HUES48 (cell line): ENCODE measurements around the gene HSDL2.

Source experiments
- H3K27ac ChIP-seq: one replicate; pipeline ENCODE4 v1.7.0; 2013; ENCODE audit warnings: low read depth, low read length, inconsistent platforms
- H3K27me3 ChIP-seq: 2 replicates; pipeline ENCODE4 v1.6.1; 2013; ENCODE audit warnings: mild to moderate bottlenecking, low read length; ENCODE audit not compliant: control insufficient read depth, insufficient read depth
- H3K36me3 ChIP-seq: 2 replicates; pipeline ENCODE4 v1.6.1; 2013; ENCODE audit warnings: low read length; ENCODE audit not compliant: control insufficient read depth, insufficient read depth
- H3K4me1 ChIP-seq: 2 replicates; pipeline ENCODE4 v1.6.1; 2013; ENCODE audit warnings: mild to moderate bottlenecking, low read length; ENCODE audit not compliant: control insufficient read depth, insufficient read depth
- H3K4me3 ChIP-seq: 2 replicates; pipeline ENCODE4 v1.5.1; 2013; ENCODE audit warnings: mild to moderate bottlenecking, low read depth, low read length
- H3K9ac ChIP-seq: 2 replicates; pipeline ENCODE4 v1.6.1; 2013; ENCODE audit warnings: mild to moderate bottlenecking, low read depth, low read length, moderate library complexity
- H3K9me3 ChIP-seq: 2 replicates; pipeline ENCODE4 v1.6.1; 2013; ENCODE audit warnings: low read length; ENCODE audit not compliant: control insufficient read depth, insufficient read depth

The HSDL2 gene

GRCh38 chr9:112430006-112430522 lies 50.2 kb downstream of the HSDL2 start:
- Histone ChIP-seq H3K9ac (no peak overlapping the region), H3K27ac (no peak overlapping the region), H3K4me3 (no peak overlapping the region), H3K27me3 (no peaks in the 10 kb centered on the region), H3K4me1 (no peaks in the 10 kb centered on the region), H3K36me3 (no peaks in the 10 kb centered on the region), H3K9me3 (no peaks in the 10 kb centered on the region)

GRCh38 chr9:112433499-112434392 lies 53.8 kb downstream of the HSDL2 start:
- Histone ChIP-seq H3K27ac (no peak overlapping the region), H3K36me3 (no peaks in the 10 kb centered on the region), H3K4me1 (no peaks in the 10 kb centered on the region), H3K9ac (no peak overlapping the region), H3K27me3 (no peaks in the 10 kb centered on the region), H3K4me3 (no peak overlapping the region), H3K9me3 (no peaks in the 10 kb centered on the region)

GRCh38 chr9:112434487-112434886 lies 54.6 kb downstream of the HSDL2 start:
- no peak overlapping the region for H3K4me3 ChIP-seq
- H3K9me3 ChIP-seq, result no peaks in the 10 kb centered on the region
- H3K27me3 ChIP-seq, result no peaks in the 10 kb centered on the region
- H3K27ac ChIP-seq, result no peak overlapping the region
- H3K4me1 ChIP-seq, result no peaks in the 10 kb centered on the region
- no peak overlapping the region for H3K9ac ChIP-seq
- 0 out of 2 replicates have a peak, but pooled peaks cover 3% of the 10 kb centered on the region for H3K36me3 ChIP-seq

GRCh38 chr9:112437406-112437805 lies 57.5 kb downstream of the HSDL2 start:
- no peak overlapping the region for H3K9ac ChIP-seq
- H3K4me1 ChIP-seq, result no peaks in the 10 kb centered on the region
- no peak overlapping the region for H3K4me3 ChIP-seq
- no peaks in the 10 kb centered on the region for H3K27me3 ChIP-seq
- H3K27ac ChIP-seq, result no peak overlapping the region
- H3K9me3 ChIP-seq, result no peaks in the 10 kb centered on the region
- H3K36me3 ChIP-seq, result 0 out of 2 replicates have a peak, but pooled peaks cover 4% of the 10 kb centered on the region

- Histone ChIP-seq H3K4me1 (no peaks in the 10 kb centered on the region), H3K27ac (no peak overlapping the region), H3K27me3 (no peaks in the 10 kb centered on the region), H3K4me3 (no peak overlapping the region), H3K36me3 (0 out of 2 replicates have a peak, but pooled peaks cover 4% of the 10 kb centered on the region), H3K9me3 (no peaks in the 10 kb centered on the region), H3K9ac (no peak overlapping the region)
Observed at GRCh38 chr9:112439171-112439570, 59.3 kb downstream of the HSDL2 start.

GRCh38 chr9:112439825-112440224 lies 59.9 kb downstream of the HSDL2 start:
- 0 out of 2 replicates have a peak, but pooled peaks cover 4% of the 10 kb centered on the region for H3K36me3 ChIP-seq
- no peak overlapping the region for H3K27ac ChIP-seq
- H3K27me3 ChIP-seq, result no peaks in the 10 kb centered on the region
- no peak overlapping the region for H3K4me3 ChIP-seq
- no peak overlapping the region for H3K9ac ChIP-seq
- no peaks in the 10 kb centered on the region for H3K4me1 ChIP-seq
- H3K9me3 ChIP-seq, result no peaks in the 10 kb centered on the region

- Histone ChIP-seq H3K4me1 (no peaks in the 10 kb centered on the region), H3K27me3 (no peaks in the 10 kb centered on the region), H3K9ac (no peak overlapping the region), H3K4me3 (no peak overlapping the region), H3K9me3 (no peaks in the 10 kb centered on the region), H3K36me3 (0 out of 2 replicates have a peak, but pooled peaks cover 4% of the 10 kb centered on the region), H3K27ac (no peak overlapping the region)
Observed at GRCh38 chr9:112443200-112443599, 63.3 kb downstream of the HSDL2 start.

GRCh38 chr9:112443636-112444035 lies 63.7 kb downstream of the HSDL2 start:
- Histone ChIP-seq H3K27me3 (no peaks in the 10 kb centered on the region), H3K9me3 (no peaks in the 10 kb centered on the region), H3K27ac (no peak overlapping the region), H3K4me1 (no peaks in the 10 kb centered on the region), H3K9ac (no peak overlapping the region), H3K36me3 (0 out of 2 replicates have a peak, but pooled peaks cover 4% of the 10 kb centered on the region), H3K4me3 (no peak overlapping the region)

- Histone ChIP-seq H3K4me1 (no peaks in the 10 kb centered on the region), H3K27me3 (no peaks in the 10 kb centered on the region), H3K4me3 (no peak overlapping the region), H3K9ac (no peak overlapping the region), H3K9me3 (no peaks in the 10 kb centered on the region), H3K36me3 (no peaks in the 10 kb centered on the region), H3K27ac (no peak overlapping the region)
Observed at GRCh38 chr9:112445196-112445595, 65.3 kb downstream of the HSDL2 start.

GRCh38 chr9:112446080-112446479 lies 66.2 kb downstream of the HSDL2 start:
- Histone ChIP-seq H3K27me3 (no peaks in the 10 kb centered on the region), H3K4me1 (no peaks in the 10 kb centered on the region), H3K27ac (no peak overlapping the region), H3K9me3 (no peaks in the 10 kb centered on the region), H3K9ac (no peak overlapping the region), H3K4me3 (no peak overlapping the region), H3K36me3 (no peaks in the 10 kb centered on the region)

- Histone ChIP-seq H3K27me3 (no peaks in the 10 kb centered on the region), H3K4me1 (no peaks in the 10 kb centered on the region), H3K4me3 (no peak overlapping the region), H3K9ac (no peak overlapping the region), H3K36me3 (no peaks in the 10 kb centered on the region), H3K27ac (no peak overlapping the region), H3K9me3 (no peaks in the 10 kb centered on the region)
Observed at GRCh38 chr9:112446526-112446925, 66.6 kb downstream of the HSDL2 start.
